Pancreas (tissue), 10 donors: ENCODE results near the gene FKBP10. TPM values are rescaled to one million over a fixed set of nuclear protein-coding genes. Genes with fewer than 3 reads are reported as not detected.

Experiments
- ATAC-seq, 4 donors: fragments of 200-7000 bp; cut with Tn5 transposase; one replicate each; pipeline versions ENCODE4 v1.8.0 to v1.9.1; 2020; ENCODE audit warnings: mild to moderate bottlenecking in 4 of 4, moderate library complexity in 4 of 4
- DNase-seq, 6 donors: peaks; one replicate each; pipeline ENCODE4 v3.0.0-alpha.2; 2020
- FAIRE-seq: peaks from 2 replicates; lab custom pipeline; 2012; peaks lifted over from hg19 to GRCh38; lab: Jason Lieb, UNC
- H3K27ac ChIP-seq, 4 donors: fragments of 200-600 bp; sonication (generic); 1 replicate in 3 of 4; 2 replicates in 1 of 4; pipeline versions ENCODE4 v1.5.0 to v1.8.0; 2020
- H3K27me3 ChIP-seq, 4 donors: fragments of 200-600 bp; one replicate each; pipeline ENCODE4 v1.8.0; 2021
- H3K36me3 ChIP-seq, 3 donors: fragments of 200-600 bp; sonication (generic) in 1 of 3; one replicate each; pipeline versions ENCODE4 v1.5.0 to v1.8.0; 2020 to 2021
- H3K4me1 ChIP-seq, 3 donors: fragments of 200-600 bp; one replicate each; pipeline ENCODE4 v1.8.0; 2021
- H3K4me3 ChIP-seq, 4 donors: fragments of 200-600 bp; sonication (generic) in 2 of 4; one replicate each; pipeline versions ENCODE4 v1.5.0 to v1.8.0; 2020 to 2021
- H3K9me3 ChIP-seq, 4 donors: fragments of 200-600 bp; one replicate each; pipeline ENCODE4 v1.8.0; 2021
- CTCF ChIP-seq, 4 donors: fragments of 200-600 bp; sonication (generic) in 3 of 4; IDR thresholded peaks; one replicate each; pipeline versions ENCODE4 v1.5.0 to v1.8.0; 2021; ENCODE audit warnings: antibody characterized with exemption in 4 of 4
- WGBS, 2 donors: extraction: QIAGEN DNeasy Blood & Tissue Kit; methylation state at CpG; one replicate each; pipeline ENCODE4 v1.1.7; 2013; 5-methylcytosine and 5-hydroxymethylcytosine counted together
- intact Hi-C, 3 donors: fragments of 100-400 bp; cut with DNase I; formaldehyde crosslinking; loops; one replicate each; pipeline versions ENCODE4 v1.11.1 to v1.14.2; 2022
- polyA plus RNA-seq, 2 donors: library from polyadenylated mRNA; stranded (reverse); fragments of 200-250 nt; gene quantifications; one replicate each; pipeline ENCODE4 v1.2.3, GENCODE V29; 2013
- total RNA-seq, 6 donors: library from RNA; stranded (reverse); fragmentation: NEBNext Ultra II Directional in 4 of 6; extraction: Animal tissue kit (Norgen Biotek cat#: 25700) in 4 of 6; gene quantifications; one replicate each; pipeline versions ENCODE4 v1.2.1 to v1.2.4, GENCODE V29; 2021 to 2023
- donor health status: healthy with polysubstance abuse.
- donor health status: DM: no; HTN: no; CAD: no; lungs with moderate emphysema.
- donor health status: DM: no; HTN: no; CAD: no.
- donor health status: control.
- donor health status: control.
- donor health status: Bipolar disorder and iron deficiency.
- donor health status: DM: yes; HTN: yes; CAD: no.
- donor health status: DM: no; HTN: no; CAD: no.
- donor health status: DM: no; HTN: no; CAD: no.
- donor health status: DM: yes; HTN: yes; CAD: no.

Gene FKBP10
- total and polyA plus RNA-seq, 8 donors, result 4.5 to 35.3 (median 11.7) TPM

DNA sequence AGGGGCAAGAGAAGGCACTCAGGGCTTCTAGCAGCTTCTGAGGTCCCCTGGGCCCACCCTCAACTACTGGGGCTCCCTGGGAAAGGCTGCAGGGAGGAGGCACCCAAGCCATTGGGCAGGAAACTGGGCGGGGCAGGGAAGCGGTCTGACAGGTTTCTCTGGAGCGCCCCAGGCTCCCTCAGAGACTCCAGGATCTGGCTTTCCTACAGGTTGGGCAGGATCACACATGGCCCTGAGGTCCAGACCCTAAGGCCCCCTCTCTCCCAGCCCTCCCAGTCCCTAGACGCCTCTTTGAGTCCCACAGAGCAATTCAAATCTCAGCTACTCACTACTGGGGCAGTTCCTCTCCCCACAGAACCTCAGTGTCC lies 40.6 kb upstream of the FKBP10 start:
- DNase-seq (peak; percentile 73 to 87 (median 77)), FAIRE-seq (no peak), ATAC-seq (peak; percentile 72 to 84 (median 77))
- WGBS, 2 donors, result 28 to 29% methylated on average over 4 of the region's 4 CpGs
- Histone ChIP-seq H3K4me3 (no peak overlapping the region), H3K36me3 (peaks cover 8 to 42% (median 26%) of the 10 kb centered on the region in 3 donors), H3K27me3 (no peaks in the 10 kb centered on the region), H3K4me1 (peaks cover 25 to 49% (median 43%) of the 10 kb centered on the region in 3 donors), H3K9me3 (no peaks in the 10 kb centered on the region), H3K27ac (peak overlapping the region; percentile 11 to 76 (median 41))
- no peak for TF ChIP-seq CTCF (IDR thresholded peaks at IDR 0.05)
- intact Hi-C loops, result no loop called here

DNA sequence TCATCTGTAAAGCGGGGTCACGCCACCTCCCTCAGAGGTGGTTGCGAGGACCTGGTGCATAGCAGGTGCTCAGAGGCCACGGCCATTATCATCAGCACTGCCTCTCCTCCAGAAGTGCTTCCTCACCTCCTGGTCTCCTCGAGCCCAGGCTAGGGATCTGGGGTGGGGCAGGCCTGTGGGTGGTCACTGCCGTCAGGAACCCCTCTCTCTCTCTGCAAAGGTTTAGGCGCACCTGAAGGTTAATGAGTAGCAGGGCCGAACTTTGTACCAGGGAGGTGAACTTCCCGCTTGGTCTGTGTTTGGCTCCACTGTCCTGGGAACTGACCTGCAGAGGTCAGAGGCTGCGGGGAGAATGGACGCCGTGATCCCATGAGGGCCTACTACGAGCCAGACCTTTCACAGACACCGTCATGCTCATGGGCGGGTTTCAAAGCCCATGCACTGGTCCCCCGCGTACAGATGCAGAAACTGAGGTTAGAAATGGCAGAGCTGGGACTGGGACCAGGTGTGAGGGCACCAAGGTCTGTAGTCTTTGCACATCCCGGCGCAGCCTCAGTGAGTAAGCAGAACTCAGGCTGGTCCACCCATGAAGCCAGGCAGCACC lies 40.1 kb upstream of the FKBP10 start:
- Histone ChIP-seq H3K36me3 (peaks cover 8 to 38% (median 21%) of the 10 kb centered on the region in 3 donors), H3K9me3 (no peaks in the 10 kb centered on the region), H3K4me1 (peaks cover 30 to 54% (median 46%) of the 10 kb centered on the region in 3 donors), H3K27ac (peak overlapping the region; percentile 11 to 76 (median 41)), H3K27me3 (no peaks in the 10 kb centered on the region), H3K4me3 (no peak overlapping the region)
- peak in 1 of 4 donors; percentile 7 for ATAC-seq
- TF ChIP-seq CTCF (IDR thresholded peaks at IDR 0.05), result no peak
- 49 to 54% methylated on average over 19 of the region's 19 CpGs for WGBS, 2 donors
- no peak for FAIRE-seq
- DNase-seq, result no peak
- intact Hi-C loops, result no loop called here

DNA sequence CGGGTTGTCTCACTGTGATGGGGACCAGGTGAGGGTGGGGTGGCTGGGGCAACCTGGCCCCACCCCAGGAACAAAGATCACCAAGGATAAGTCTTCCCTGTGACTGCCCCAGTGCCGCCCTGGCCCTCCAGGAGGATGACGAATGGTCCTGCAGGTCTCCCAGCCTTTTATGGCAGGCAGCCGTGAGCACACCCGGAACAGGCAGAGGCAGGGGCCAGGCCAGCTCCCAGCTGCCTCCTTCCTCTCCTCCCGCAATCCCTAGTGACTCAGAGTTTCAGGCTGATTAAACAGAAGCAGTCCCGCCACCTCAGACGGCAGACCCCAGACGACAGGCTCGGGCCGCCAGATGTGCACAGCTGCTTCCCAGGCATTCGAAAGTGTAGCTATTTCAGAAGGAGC lies 39.6 kb upstream of the FKBP10 start:
- H3K9me3 ChIP-seq, result no peaks in the 10 kb centered on the region
- WGBS, 2 donors, result 21 to 25% methylated on average over 12 of the region's 12 CpGs
- peaks cover 8 to 33% (median 21%) of the 10 kb centered on the region in 3 donors for H3K36me3 ChIP-seq
- H3K27ac ChIP-seq, result peak overlapping the region; percentile 11 to 76 (median 41)
- no peak overlapping the region for H3K4me3 ChIP-seq
- peak; percentile 58 to 77 (median 68) for ATAC-seq
- peaks cover 35 to 59% (median 51%) of the 10 kb centered on the region in 3 donors for H3K4me1 ChIP-seq
- no peaks in the 10 kb centered on the region for H3K27me3 ChIP-seq
- peak; percentile 61 to 85 (median 78) for DNase-seq
- intact Hi-C loops, result no loop called here
- no peak for TF ChIP-seq CTCF (IDR thresholded peaks at IDR 0.05)
- no peak for FAIRE-seq

GRCh38 chr17:41773731-41774193 lies 39.0 kb upstream of the FKBP10 start:
- no peak for DNase-seq
- H3K36me3 ChIP-seq, result peaks cover 5 to 27% (median 17%) of the 10 kb centered on the region in 3 donors
- TF ChIP-seq CTCF (IDR thresholded peaks at IDR 0.05), result no peak
- ATAC-seq, result no peak
- 58 to 61% methylated on average over 8 of the region's 8 CpGs for WGBS, 2 donors
- H3K9me3 ChIP-seq, result no peaks in the 10 kb centered on the region
- H3K4me3 ChIP-seq, result no peak overlapping the region
- H3K27me3 ChIP-seq, result no peaks in the 10 kb centered on the region
- H3K4me1 ChIP-seq, result peaks cover 37 to 61% (median 52%) of the 10 kb centered on the region in 3 donors
- no peak for FAIRE-seq
- intact Hi-C loops, result no loop called here
- H3K27ac ChIP-seq, result peak overlapping the region in 3 of 4 donors; percentile 38 to 76 (median 40)
